GM19035 (cell line): ENCODE measurements around the gene LSAMP.

Source experiments
- ATAC-seq: cut with Tn5 transposase; IDR thresholded peaks from one replicate; pipeline ENCODE4 v1.9.1; 2021; ENCODE audit not compliant: unreplicated experiment

Gene LSAMP

DNA sequence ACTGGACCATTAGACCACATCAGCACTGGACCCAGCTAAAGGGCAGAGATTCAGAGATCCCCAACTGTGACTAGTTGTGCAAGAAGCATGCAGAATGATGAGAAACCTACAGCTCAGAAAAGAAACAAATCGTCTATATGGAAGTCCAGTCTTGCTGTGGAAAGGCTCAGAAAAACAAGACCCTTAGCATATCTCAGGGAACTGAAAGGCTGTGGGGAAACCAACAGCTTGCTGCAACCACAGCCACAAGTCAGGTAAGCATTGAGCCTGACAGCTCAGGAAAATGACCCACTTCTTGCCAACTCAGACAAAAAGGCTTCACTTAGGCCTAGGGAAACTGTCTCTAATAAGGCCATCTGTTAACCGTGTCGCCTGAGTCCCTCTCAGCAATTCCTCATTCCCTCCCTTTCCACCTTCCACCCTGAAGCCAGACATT, 145.6 kb downstream of the LSAMP start:
- ATAC-seq: no peak

DNA sequence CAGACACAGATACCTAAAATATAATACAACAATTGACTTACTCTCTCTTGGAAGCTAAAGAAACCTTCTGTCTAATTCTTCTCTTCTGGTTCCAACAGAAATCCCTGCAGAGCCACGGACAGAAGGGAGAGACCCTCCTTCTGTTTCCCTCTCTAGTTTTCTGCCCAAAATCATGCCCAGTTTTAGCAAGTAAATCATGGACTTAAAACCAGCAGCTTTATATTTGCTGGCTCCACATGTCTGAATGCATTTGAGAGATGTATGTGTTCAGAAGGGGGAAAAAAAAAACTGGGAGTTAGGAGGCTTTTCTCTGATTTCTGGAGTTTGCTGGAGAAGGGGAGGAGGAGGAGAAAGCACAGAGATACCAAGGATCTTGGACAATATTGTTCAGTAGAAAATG, 147.1 kb downstream of the LSAMP start:
- no peak for ATAC-seq

DNA sequence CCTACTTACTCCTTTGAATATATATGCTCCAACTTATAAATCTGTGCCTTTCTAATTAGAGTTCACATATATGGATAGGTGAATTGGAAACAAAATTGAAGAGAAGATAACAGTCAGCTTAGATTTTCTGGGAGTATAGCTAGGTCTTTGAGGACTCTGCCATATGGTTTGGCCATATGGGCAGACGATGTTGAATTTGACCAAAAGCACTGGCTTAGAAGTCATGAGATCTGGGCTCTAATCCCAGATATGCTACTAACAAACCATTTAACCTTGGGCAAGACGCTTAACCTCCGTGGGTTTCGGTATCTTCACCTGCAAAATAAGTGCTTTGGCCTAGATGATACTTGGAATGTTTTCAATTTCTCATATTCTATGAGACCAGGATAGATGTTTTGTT, 154.1 kb downstream of the LSAMP start:
- ATAC-seq: no peak

DNA sequence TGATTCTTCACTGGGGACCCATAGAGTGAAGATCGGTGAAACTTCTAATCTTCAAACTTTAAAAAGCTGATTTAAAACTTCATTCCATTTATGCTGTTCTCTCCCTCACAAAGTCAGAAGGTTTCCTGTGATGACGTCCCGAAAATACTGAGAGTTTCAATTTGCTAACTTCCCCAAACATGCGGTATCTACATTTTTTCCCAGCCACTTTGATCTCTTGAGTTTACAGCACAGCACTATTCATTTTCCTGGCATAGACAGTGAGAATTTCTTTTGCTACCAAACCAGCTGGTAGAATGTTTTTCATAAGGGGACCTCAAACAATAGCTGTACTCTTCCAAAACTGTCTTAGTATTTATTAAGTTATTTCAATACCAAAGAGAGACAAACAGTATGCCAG, 156.8 kb downstream of the LSAMP start:
- no peak for ATAC-seq

DNA sequence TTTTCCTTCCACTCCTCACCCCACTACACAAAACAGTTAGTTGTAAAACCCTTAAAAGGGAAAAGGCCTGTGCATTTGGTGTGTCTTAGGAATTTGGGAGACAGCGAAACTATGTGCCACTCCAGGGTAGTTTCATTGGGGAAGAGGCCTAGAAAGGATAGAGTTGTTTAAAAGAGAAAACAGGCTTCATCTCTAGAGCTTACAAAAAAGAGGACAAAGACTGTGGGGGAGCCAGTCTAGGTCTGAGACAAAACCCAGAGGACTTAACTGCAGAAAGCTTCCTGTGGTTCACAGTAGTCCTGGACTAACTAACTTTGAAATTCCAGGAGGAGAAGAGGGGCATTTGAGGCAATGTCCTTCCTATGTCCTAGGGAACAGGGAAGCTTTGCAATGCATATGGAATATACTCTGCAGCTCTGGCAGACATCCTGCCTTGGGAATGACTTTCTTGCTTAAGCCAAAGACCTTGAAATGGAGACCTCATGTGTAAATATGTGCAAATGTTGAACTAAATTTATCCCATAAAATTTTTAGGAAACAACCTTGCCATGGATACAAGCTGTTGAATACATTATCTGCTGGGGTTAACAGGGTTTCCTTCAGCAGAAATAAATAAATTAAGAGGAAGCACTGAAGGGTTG, 159.4 kb downstream of the LSAMP start:
- ATAC-seq: no peak

DNA sequence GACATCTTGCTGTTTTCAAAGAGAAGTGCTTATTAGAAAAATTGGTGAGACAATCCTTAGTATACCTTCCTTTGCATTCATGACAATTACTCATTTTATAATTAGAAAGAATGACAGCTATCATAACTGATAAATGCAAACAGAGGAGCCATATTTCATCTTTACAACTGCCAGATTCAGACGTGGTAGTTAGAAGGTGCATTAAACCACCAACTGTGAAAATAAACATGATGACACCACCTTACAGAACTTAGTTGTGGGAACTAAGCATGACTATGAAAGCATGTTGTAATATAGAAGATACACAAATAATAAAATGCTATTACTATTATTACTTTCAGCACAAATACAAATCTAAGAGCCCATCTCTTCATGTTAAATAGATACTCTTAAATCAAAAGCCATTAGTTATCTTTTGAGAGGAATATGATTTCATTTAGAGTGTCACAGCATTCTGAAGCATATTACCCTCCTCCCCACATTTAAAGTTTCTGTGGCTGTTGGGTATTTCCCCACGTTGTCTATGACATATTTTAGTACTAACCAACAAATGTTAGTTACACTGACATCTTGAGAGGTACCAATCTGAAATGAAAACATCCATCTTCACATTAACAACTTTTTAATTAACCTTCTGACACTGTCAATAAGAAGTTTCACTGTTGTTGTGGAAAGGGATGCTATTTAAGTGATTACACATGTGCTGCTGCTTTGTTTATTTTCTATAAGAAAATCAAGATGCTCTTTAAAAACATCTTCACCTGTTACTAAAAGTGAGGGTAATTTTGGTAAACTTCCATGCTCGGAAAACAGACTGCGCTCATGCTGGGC, 163.8 kb downstream of the LSAMP start:
- no peak for ATAC-seq

DNA sequence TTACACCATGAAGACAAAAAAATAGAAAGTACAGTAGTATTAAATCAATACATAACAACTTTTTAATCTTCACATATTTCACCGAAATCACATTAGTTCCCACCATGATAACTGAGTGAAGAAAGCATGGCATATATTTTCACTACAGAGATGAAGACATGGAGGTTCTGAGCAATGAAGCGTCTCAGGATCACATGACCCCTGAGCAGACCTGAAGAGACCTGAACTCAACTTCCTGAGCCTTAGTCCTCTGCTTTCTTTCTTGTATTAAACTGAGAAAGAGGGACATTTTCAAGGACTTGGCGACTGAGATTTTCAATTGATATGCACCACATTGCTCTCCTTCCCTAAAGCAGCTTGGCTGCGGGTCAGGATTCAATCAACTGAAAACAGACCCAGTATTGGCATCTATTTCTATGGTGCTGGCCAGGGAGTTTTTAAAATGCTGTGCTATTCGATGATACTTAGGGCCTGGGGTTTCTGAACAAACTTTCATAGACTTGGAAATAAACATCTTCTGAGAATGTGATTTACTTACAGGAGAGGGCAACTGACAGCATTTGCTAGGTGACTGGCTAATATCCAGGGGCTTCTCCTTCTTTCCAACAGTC, 165.1 kb downstream of the LSAMP start:
- no peak for ATAC-seq

DNA sequence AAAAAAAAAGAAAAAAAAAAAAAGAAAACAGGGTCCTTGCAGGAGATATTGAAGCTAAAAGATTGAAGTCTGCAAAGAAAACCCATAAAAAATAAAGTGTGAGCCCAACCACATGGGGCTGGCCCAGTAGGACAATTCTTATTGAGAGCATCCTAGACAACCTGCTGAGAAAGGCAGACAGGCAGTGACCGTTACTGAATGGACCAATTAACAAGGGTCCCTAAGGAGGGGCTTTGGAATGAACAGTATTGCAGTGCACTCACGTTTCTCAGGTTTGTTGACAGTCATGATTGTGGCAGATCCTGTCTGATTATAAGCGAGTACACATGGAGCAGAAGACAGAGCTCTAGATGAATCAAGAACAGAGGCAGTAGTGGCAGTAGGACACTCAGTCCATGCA, 168.6 kb downstream of the LSAMP start:
- no peak for ATAC-seq

DNA sequence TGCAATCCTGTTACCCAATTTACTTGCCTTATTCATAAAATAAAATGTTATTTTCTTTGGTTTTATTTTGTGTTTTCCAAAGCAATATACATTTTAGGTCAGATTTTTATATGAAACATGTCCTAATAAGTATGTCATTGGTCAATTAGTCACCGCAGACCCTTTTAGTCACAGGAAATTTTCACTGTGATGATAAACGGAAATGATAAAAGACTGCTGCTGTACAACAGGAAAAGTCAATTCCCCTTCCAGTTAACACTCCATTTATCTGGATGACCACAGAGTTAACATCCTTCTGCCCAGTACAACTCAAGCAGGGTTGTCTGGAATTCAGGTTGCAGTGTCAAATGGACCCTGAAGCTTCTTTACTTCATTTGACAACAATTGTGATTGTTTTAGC, 175.2 kb downstream of the LSAMP start:
- ATAC-seq: no peak

DNA sequence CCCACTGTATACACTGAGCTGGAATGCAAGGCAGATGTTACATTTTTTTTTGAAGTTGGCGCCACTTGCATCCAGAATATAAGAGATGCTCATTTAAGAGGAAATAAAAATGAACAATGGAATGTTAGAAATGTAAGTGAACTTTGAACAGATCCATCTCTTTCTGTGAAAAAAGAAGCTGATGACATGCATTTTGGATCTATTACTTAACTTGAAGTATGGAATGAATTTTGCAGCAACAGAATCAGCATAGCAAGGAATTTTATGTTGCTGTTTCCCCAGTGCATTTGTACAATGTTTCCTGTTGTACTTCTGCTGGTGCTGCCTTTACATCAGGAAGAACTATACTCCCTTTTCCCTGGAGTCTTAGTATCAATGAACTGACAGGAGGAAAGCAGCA, 178.2 kb downstream of the LSAMP start:
- ATAC-seq: no peak

DNA sequence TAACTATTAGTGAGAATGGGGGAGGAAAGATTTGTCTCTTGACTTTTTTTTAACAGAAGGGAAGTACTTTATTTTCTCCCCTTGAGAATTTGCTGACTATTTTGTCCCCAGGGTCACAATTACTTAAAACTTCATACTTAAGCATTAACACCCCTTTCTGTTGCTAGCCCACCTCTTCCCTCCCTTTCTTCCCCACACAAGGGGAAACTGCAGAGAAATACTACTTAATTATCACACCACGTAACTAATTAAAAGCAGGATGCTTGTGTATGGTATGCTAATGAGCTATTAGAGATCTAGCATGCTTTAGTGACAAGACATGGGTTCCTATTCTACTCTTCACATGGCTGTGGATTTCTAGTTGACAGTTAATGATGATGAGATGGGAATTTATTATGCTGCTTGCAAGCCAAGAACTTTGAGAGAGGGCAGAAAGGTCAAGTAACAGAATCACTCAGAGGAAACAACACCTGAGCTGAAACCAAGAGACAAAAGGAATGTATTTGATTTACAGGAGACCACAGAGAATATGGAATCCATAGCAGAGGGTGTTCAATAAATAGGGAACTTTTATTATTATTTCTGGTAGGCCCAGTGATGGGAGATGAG, 179.2 kb downstream of the LSAMP start:
- ATAC-seq: no peak

DNA sequence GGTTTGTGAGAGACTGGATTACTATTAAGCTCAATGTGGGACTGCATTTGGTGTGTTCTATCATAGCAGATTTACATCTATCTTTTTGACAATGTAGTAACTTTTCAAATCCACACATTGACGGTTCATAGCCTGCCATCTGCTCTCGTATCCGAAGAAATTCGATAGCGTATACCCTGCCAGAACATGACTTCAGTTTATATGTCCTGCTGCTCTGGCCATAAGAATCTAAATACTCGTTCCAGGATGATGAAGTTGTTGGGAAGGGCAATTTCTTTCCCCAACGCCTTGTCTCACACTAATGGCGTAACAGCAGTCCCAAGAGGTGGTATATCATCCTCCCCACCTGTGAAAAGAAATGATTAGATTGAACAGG, 180.0 kb downstream of the LSAMP start:
- ATAC-seq: no peak

DNA sequence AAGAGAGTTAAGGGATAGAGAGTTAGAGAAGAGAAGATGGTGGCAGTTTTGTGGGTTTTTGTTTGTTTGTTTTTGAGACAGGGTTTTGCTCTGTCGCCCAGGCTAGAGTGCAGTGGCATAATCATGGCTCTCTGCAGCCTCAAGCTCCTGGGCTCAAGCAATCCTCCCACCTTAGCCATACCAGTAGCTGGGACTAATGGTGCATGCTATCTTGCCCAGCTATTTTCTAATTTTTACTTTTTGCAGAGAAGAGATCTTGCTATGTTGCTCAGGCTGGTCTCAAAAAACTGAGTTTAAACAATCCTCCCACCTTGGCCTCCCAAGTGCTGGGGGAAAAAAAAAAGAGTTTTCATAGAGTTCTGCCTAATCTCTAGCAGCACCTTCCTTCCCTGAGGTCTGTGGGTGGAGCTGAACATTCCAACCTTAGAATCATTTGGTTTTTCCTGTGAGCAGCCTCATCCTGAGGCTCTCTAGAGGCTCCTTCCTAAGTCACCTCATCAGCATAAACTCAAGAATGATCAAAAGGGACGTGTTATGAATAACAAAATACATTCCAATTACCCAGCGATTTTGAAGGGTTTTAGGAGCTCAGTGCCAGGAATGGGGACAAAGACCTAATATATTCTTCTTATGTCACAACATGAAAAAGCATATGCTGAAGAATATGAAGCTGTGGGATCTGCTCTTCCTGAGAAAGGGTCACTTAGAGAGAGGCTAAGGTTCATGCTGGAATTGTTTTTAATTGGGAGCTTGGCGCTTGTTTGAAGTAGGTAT, 180.6 kb downstream of the LSAMP start:
- no peak for ATAC-seq

DNA sequence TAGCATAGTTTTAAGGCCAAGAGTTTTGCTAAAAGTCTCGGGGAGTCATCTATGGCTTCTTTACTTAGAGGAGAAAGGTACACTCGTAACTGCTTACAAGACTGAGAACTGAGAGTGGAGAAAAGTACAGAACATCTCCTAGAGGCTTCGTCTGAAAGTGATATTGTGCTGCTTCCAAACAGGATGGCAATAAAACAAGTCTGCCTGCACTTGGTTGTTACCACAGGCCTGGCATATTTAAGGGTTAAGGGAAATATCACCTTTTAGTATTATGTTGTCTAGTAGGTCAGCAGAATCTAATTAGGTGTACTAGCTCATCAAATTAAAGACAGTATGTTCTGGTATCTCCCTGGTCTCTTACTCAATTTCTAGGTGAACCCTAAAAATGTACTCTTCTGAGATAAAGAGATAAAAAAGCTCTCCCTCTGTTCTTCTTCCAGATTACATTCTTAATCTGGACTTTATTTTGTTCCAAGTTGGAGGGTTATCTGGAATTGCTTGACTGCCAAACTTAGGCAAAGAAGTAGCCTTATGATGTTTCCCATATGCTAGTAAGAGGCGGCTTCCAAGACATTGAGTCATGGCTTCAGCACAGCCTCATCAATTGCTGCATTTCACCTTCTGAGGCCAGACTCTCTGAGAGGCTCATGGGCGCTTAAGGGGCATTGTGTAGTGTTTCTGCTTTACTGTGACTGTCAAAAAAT, 181.3 kb downstream of the LSAMP start:
- no peak for ATAC-seq

DNA sequence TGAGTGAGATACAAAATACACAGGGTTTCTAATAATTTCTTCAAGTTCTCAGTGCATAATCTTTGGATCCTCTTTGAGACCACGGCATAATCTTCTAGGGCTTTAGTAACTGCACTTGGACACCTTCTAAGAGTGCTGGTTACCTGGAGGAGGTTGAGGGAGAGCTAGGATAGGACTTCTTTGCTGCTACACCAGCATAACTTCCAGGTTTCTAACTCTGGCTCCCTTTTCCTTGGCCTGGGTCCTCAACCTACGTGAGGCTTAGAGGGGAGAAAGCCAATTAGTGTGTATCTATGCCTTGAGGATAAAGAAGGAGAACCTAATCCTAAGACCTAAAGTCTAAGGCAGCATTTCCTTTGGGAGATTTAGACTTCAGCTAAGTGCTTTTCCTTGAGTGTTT, 184.8 kb downstream of the LSAMP start:
- ATAC-seq: no peak

DNA sequence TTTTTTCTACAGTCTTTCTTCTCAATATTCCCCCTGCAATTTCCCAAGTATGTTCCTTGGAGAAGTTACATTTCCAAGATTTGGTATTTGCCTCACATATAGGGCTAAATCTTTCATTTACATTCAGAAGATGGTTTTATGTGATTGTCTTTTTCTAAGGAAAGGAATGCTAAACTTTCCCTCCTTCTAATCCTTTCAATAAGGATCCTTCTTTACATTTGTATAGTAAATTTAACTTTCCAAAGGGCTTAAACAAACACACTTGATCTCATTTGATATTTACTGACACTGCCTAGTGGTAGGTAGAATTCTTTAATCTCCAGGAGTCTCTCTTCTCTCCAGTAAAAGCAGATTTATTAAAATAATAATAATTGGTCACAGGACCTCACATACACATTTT, 185.3 kb downstream of the LSAMP start:
- ATAC-seq: no peak

DNA sequence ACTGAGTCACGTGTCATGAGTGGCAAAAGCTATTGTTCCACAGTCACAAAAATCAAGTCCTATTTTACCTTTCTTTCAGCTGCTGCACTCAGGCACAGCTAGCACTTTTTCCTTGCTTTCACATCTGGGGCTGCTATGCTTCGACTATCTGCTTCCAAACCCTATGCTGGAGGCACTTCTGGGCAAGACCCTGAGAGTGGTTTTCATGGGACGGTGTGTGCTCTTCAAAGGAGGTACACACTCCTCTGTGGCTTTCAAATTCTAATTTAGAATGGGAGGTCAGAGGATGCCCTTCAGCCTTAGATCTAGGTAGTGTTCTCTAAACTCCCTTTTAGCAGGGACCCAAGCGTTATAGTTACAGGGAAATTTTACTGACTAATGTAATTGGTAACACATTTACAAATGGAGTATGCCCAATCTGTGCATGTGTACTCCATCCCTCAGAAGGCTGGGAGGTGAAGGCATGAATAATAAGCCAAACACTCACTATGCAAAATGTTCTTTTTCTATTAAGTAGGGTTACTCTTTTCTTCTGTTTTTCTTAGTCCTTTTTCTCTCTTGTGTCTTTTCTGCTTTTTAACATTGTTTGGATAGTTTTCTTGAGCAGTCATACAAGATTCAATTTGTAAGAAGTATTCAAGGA, 188.3 kb downstream of the LSAMP start:
- no peak for ATAC-seq

DNA sequence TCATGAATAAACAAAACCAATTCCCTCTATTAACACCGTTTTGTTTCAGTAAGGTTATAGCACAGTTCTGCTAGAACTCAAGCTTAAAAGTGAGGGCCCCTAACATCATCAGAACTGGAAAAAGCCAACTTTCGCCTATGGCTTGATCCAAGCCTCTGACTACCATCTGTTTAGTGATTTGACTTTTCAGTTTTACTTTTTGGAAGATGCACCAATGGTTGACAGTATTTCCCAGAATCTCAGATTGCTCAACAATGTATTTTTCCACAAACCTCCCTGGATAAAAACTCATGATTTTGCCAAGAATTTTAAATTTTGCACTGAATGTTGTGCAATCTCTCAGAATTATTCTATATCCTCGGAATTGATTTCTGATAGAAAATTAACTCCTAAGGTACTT, 190.7 kb downstream of the LSAMP start:
- no peak for ATAC-seq

DNA sequence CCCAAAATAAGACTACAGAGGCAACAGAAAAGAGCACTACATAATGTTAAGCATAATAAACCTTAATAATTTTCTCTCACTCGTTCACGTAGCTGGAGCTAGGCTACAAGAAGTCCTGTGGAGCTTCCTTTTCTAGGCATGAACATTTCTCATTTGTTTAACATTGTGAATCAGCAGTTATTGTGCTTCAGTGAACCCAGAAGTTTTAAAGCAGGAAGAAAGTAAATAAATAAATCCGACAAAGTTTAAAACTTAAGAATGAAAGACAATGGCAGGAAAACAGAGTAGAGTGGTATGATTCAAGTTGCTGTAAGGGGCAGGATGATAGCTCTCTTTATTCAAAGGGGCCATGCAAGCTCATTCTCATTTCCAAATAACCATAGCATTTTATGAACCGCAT, 191.8 kb downstream of the LSAMP start:
- ATAC-seq: no peak

DNA sequence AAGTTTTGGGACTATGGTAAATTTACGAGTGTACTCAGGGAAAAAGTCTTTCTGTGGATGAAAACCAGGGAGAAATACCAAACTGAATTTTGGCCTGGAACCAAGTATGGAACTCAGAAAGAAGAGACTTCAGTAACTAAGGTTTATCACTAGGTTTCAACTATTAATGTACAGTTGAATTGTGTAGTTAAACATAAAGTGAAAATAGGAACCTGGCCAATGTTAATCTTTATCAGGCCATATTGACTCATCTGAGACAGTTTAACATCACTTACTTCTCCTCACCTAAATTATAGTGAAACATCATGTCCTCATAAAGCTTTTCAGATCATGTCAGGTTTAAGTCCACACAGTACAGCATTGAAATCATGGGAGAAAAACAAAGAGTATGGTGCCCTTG, 197.7 kb downstream of the LSAMP start:
- no peak for ATAC-seq
